Esophagus muscularis mucosa (tissue), 4 donors: ENCODE measurements around the gene NTN1. TPM values are rescaled to one million over a fixed set of nuclear protein-coding genes. Genes with fewer than 3 reads are reported as not detected.

Experiments used
- DNase-seq: peaks from one replicate; pipeline ENCODE4 v3.0.0-alpha.2; 2017; ENCODE audit errors: extremely low spot score
- H3K27ac ChIP-seq, 4 donors: fragments of 200-600 bp; sonication (generic); replicated peaks in 1 of 4; 1 replicate in 3 of 4; 2 replicates in 1 of 4; pipeline ENCODE4 v1.5.1; 2016 to 2019; ENCODE audit warnings: mild to moderate bottlenecking in 1 of 4
- H3K27me3 ChIP-seq, 4 donors: fragments of 200-600 bp; sonication (generic); one replicate each; pipeline versions ENCODE4 v1.5.1 to v1.6.0; 2016 to 2019
- H3K36me3 ChIP-seq, 4 donors: fragments of 200-600 bp; sonication (generic); one replicate each; pipeline ENCODE4 v1.5.1; 2016 to 2019
- H3K4me1 ChIP-seq, 4 donors: fragments of 200-600 bp; sonication (generic); one replicate each; pipeline ENCODE4 v1.5.1; 2016 to 2019
- H3K4me3 ChIP-seq, 4 donors: fragments of 200-600 bp; sonication (generic); 1 replicate in 2 of 4; 2 replicates in 2 of 4; pipeline ENCODE4 v1.5.1; 2016 to 2019; ENCODE audit warnings: mild to moderate bottlenecking in 4 of 4, moderate library complexity in 1 of 4
- H3K9me3 ChIP-seq, 4 donors: fragments of 200-600 bp; sonication (generic); 1 replicate in 3 of 4; 2 replicates in 1 of 4; pipeline ENCODE4 v1.5.1; 2016 to 2019
- EP300 ChIP-seq: sonication (generic); formaldehyde crosslinking; IDR thresholded peaks from one replicate; pipeline ENCODE4 v1.6.1; 2017; ENCODE audit warnings: antibody characterized with exemption
- POLR2A ChIP-seq: fragments of 450-650 bp; IDR thresholded peaks from one replicate; pipeline ENCODE4 v1.6.1; 2017; ENCODE audit warnings: antibody characterized with exemption, moderate library complexity, mild to moderate bottlenecking, low read depth
- POLR2AphosphoS5 ChIP-seq, 2 donors: sonication (generic); formaldehyde crosslinking; IDR thresholded peaks; one replicate each; pipeline ENCODE4 v1.6.1; 2017; ENCODE audit warnings: antibody characterized with exemption in 2 of 2
- WGBS: methylation state at CpG from one replicate; pipeline ENCODE4 v1.1.5; 2018; 5-methylcytosine and 5-hydroxymethylcytosine counted together
- intact Hi-C: fragments of 100-400 bp; cut with DNase I; formaldehyde crosslinking; loops from one replicate; pipeline ENCODE4 v1.15.1; 2023
- total RNA-seq, 4 donors: library from RNA; depleted of rRNA; stranded (reverse); fragments of >200 nt; gene quantifications; one replicate each; pipeline versions ENCODE4 v1.1.0 to v1.2.1, GENCODE V29; 2016
- TF ChIP-seq, protein P1 (sequence below), 3 experiments: fragments of 200-600 bp in 2 of 3; fragments of 450-650 bp in 1 of 3; sonication (generic) in 2 of 3; IDR thresholded peaks; one replicate each; pipeline ENCODE4 v1.5.1; 2017 to 2019; ENCODE audit warnings: antibody characterized with exemption in 3 of 3, mild to moderate bottlenecking in 2 of 3, moderate library complexity in 1 of 3

Gene NTN1
- total RNA-seq, 4 donors from 2014 or later = 69.3 to 179 (median 117) TPM

DNA sequence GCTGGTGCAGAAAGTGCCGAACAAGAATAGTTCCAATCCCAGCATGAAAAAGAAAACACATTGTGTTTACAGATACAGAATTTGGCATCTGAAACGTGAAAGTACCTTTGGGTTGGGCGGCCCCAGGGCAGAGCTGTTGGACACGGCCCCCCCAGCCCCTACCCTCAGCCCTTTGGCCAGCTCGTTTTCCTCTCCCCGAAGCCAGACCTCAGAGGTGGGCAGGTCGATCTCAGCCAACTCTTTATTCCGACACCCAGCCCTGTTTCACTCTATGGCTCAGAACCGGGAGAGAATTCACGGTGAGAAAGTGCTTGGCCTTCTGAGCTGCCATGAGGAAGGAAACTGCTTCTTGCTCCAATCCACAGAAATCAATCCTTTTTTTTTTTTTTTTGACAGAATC is 11.3 kb downstream of the NTN1 start:
- H3K9me3 ChIP-seq = no peaks in the 10 kb centered on the region
- intact Hi-C loops = no loop called here
- no peaks in the 10 kb centered on the region for H3K27me3 ChIP-seq
- WGBS = 59% methylated on average over 10 of the region's 10 CpGs
- H3K4me3 ChIP-seq = peak overlapping the region in 2 of 4 donors; percentile 1 to 28
- TF ChIP-seq, protein P1, sequence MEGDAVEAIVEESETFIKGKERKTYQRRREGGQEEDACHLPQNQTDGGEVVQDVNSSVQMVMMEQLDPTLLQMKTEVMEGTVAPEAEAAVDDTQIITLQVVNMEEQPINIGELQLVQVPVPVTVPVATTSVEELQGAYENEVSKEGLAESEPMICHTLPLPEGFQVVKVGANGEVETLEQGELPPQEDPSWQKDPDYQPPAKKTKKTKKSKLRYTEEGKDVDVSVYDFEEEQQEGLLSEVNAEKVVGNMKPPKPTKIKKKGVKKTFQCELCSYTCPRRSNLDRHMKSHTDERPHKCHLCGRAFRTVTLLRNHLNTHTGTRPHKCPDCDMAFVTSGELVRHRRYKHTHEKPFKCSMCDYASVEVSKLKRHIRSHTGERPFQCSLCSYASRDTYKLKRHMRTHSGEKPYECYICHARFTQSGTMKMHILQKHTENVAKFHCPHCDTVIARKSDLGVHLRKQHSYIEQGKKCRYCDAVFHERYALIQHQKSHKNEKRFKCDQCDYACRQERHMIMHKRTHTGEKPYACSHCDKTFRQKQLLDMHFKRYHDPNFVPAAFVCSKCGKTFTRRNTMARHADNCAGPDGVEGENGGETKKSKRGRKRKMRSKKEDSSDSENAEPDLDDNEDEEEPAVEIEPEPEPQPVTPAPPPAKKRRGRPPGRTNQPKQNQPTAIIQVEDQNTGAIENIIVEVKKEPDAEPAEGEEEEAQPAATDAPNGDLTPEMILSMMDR (IDR thresholded peaks at IDR 0.05) = no peak
- TF ChIP-seq POLR2A (no peak), EP300 (no peak), POLR2AphosphoS5 (IDR thresholded peaks at IDR 0.05) (no peak)
- DNase-seq = no peak
- H3K36me3 ChIP-seq = no peaks in the 10 kb centered on the region
- peaks cover 0 to 82% (median 74%) of the 10 kb centered on the region in 4 donors for H3K4me1 ChIP-seq
- H3K27ac ChIP-seq = peak overlapping the region; percentile 72 to 79 (median 74)

DNA sequence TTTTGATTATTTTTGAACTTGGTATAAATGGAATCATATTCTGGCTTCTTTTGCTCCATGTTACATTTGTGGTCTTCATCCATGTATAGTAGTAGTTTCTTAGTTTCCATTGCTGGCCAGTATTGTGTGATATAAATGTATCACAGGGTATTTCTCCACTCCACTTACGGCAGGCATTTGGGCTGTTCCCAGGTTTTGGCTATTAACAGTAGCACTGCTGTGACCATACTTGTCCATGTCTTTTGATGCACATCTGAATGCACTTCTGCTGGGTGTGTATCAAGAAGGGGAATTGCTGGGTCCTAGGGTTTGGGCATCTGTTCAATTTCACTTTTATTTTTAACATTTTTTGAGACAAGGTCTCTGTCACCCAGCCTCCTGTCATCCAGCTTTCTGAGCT is 13.9 kb downstream of the NTN1 start:
- intact Hi-C loops = no loop called here
- H3K27ac ChIP-seq = peak overlapping the region; percentile 25 to 79 (median 55)
- TF ChIP-seq, protein P1 (IDR thresholded peaks at IDR 0.05) = no peak
- TF ChIP-seq POLR2A (no peak), POLR2AphosphoS5 (IDR thresholded peaks at IDR 0.05) (no peak), EP300 (no peak)
- no peak for DNase-seq
- H3K36me3 ChIP-seq = peaks cover 0 to 6% (median 0%) of the 10 kb centered on the region in 4 donors
- no peaks in the 10 kb centered on the region for H3K27me3 ChIP-seq
- no peaks in the 10 kb centered on the region for H3K9me3 ChIP-seq
- 33% methylated on average over 1 of the region's 1 CpG for WGBS
- peaks cover 0 to 61% (median 52%) of the 10 kb centered on the region in 4 donors for H3K4me1 ChIP-seq
- no peak overlapping the region for H3K4me3 ChIP-seq

DNA sequence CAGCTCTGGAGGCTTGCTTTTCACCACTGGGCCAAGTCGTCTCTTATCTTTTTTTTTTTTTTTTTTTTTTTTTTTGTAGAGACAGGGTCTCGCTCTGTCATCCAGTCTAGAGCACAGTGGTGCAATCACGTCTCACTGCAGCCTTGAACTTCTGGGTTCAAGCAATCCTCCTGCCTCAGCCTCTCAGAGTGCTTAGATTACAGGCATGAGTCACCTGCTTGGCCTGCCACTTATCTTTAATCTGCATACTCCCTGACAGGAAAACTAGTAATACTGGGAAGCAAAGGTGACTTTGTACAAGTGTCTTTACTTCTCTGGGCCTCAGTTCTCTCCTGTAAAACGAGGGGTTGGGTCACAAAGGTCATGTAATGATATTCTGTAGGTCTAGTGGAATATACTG is 15.0 kb downstream of the NTN1 start:
- Histone ChIP-seq H3K9me3 (peaks cover 0 to 6% (median 0%) of the 10 kb centered on the region in 4 donors), H3K4me1 (peaks cover 0 to 52% (median 43%) of the 10 kb centered on the region in 4 donors), H3K36me3 (peaks cover 0 to 6% (median 0%) of the 10 kb centered on the region in 4 donors), H3K27me3 (no peaks in the 10 kb centered on the region), H3K4me3 (no peak overlapping the region), H3K27ac (peak overlapping the region; percentile 33 to 61 (median 54))
- WGBS = 76% methylated on average over 4 of the region's 4 CpGs
- TF ChIP-seq EP300 (no peak), POLR2AphosphoS5 (IDR thresholded peaks at IDR 0.05) (no peak), POLR2A (no peak)
- TF ChIP-seq, protein P1 (IDR thresholded peaks at IDR 0.05) = no peak
- intact Hi-C loops = no loop called here
- DNase-seq = no peak

GRCh38 chr17:9037736-9038135 is 16.4 kb downstream of the NTN1 start:
- no peak for TF ChIP-seq EP300
- TF ChIP-seq POLR2A = no peak
- TF ChIP-seq POLR2AphosphoS5 (IDR thresholded peaks at IDR 0.05) = no peak
- TF ChIP-seq, protein P1 (IDR thresholded peaks at IDR 0.05) = no peak
- Histone ChIP-seq H3K9me3 (peaks cover 0 to 6% (median 0%) of the 10 kb centered on the region in 4 donors), H3K27ac (peak overlapping the region; percentile 40 to 61 (median 59)), H3K27me3 (no peaks in the 10 kb centered on the region), H3K4me1 (peaks cover 0 to 38% (median 30%) of the 10 kb centered on the region in 4 donors), H3K4me3 (no peak overlapping the region), H3K36me3 (peaks cover 0 to 6% (median 0%) of the 10 kb centered on the region in 4 donors)
- intact Hi-C loops = no loop called here
- no peak for DNase-seq
- 31% methylated on average over 2 of the region's 2 CpGs for WGBS

DNA sequence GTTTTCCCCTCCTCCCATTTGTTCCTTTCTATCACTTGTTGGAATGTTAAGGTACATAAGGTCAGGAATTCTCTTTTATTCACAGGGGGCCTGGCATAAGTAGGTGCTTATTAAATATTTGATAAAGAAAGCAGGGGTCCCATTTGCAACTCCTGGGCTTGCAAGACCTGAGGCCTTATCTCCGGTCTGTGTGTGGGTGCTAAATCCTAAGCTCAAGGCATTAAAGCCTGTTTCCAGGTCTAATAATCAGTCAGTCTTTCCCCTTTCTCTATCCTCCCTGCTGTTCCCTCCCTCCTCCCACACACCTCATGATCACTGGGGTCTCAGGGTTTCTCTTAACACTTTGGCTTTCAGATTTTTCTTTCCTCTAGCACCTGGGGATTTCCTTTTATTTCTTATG is 17.1 kb downstream of the NTN1 start:
- 80% methylated on average over 1 of the region's 1 CpG for WGBS
- peaks cover 0 to 6% (median 0%) of the 10 kb centered on the region in 4 donors for H3K36me3 ChIP-seq
- no peak overlapping the region for H3K4me3 ChIP-seq
- TF ChIP-seq EP300 (no peak), POLR2AphosphoS5 (IDR thresholded peaks at IDR 0.05) (no peak), POLR2A (no peak)
- TF ChIP-seq, protein P1 (IDR thresholded peaks at IDR 0.05) = no peak
- no peaks in the 10 kb centered on the region for H3K27me3 ChIP-seq
- H3K4me1 ChIP-seq = peaks cover 0 to 34% (median 25%) of the 10 kb centered on the region in 4 donors
- H3K9me3 ChIP-seq = peaks cover 0 to 6% (median 0%) of the 10 kb centered on the region in 4 donors
- DNase-seq = no peak
- peak overlapping the region; percentile 40 to 61 (median 59) for H3K27ac ChIP-seq
- intact Hi-C loops = no loop called here
